Measurements from ENCODE around the gene LSP1.
"Not testable (repeated sequence)": the region's sequence is repeated elsewhere in the genome, so short reads cannot be mapped to it uniquely, and the experiment has no call there.

Gene LSP1

DNA sequence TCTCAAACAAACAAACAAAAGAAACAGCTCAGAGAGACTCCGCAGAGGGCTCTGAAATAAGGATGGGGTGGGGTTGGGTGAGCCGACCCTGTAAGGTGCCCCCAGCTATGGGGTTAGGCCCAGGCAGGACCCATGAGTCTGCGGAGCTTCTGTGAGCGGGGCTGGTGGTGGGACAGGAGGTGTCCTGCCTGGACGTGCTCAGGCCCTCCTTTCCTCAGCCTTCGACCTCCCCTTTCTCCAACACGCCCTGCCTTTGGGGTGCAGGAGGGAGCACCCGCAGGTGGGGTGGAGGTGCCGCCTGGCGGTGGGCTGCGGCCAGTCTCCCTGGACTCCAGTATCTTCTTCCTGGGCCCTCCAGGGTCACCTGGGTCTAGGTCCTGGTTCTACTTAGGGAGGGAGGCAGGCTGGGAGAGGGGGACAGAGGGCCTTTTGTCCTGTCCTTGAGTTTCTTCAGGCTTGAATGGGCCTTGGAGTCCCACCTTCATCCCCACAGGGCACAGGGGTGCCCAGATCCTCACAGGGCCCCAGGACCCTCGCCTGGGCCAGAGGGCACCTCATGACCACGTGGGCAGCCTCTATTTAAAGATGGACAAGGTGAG lies 26.6 kb downstream of the LSP1 start:
- DNase-seq, result no peak

DNA sequence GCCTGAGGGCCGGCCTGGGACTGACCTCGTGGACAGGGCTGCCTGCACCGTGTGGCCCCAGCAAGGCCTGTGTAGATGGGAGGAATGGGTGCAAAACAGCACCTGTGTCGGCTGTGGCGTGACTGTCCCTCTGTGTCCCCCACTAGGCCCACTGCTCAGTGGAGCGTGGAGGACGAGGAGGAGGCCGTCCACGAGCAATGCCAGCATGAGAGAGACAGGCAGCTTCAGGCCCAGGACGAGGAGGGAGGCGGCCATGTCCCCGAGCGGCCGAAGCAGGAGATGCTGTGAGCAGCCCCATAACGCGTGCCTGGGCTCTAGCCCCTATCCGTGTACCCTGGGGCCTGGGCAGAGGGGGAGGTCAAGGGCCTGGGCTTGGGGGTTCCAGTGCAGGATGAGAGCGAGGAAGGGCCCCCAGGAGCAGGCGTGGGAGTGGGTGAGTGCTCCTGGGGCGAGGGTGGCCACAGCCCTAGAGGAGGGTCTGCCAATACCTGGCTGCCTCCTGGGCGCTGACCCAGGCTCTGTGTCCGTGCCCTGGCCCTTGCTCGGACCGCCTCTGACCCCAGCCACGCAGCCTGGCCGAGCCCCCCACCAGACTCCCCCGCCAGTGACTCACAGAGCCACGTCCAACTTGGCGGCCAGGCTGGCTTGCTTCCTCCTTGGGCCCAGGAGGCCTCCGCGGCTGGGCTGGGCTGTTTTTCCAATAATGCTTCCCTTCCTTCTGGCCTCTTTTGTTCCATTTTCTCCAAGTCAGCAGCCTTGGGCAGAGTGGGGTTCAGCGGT lies 27.2 kb downstream of the LSP1 start:
- DNase-seq, result no peak

DNA sequence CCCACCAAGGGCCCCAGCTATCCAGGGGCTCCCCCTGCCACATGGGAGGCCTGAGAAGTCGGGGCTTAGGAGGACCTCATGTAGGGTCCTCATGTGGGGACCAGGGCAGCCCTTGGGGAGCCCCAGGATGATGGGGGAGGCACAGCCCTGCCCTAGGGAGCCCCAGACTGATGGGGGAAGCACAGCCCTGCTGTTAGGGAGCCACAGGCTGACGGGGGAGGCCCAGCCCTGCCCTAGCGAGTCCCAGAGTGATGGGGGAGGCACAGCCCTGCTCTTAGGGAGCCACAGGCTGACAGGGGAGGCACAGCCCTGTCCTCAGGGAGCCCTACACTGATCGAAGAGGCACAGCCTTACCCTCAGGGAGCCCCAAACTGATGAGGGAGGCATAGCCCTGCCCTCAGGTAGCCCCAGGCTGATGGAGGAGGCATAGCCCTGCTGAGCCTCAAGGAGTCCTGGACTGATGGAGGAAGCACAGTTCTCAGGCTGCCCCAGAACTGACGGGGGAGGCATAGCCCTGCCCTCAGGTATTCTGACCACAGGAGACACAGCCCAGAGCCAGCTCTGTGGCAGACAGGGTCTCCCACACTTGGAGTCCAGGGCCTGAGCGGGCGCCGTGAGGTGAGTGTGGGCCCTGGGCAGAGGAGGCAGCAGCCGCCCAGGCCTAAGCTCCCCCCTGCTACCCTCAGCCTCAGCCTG lies 28.0 kb downstream of the LSP1 start:
- DNase-seq, result no peak

DNA sequence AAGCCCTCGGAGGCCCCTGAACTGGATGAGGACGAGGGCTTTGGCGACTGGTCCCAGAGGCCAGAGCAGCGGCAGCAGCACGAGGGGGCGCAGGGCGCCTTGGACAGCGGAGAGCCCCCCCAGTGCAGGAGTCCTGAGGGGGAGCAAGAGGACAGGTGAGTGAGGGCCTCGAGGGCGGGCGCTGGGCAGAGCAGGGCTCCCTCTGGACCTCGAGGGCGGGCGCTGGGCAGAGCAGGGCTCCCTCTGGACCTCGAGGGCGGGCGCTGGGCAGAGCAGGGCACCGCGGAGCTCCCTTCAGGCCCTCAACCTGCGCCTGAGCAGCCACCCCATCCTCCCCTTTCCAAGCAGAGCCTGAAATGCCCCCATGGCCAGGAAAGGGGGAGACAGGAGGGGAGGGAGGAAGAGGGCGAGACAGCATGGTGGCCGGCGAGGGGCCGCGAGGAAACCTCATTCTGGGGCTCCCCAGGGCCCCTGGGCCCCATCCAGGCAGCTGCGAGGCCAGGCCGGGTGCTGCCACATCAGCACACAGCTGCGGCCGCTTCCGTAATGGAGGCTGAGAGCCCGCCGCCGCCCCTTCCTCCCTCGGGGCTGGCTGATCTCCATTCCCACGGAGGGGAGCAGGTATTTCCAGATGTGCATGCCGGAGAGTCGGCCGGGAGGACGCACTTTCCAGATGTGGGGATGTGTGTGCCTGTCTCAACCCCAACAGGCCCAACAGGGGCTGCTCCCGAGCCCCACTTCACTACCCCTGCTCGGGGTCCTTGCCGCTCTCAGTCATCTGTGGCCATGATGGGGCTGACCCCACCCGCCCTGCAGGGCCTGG lies 28.8 kb downstream of the LSP1 start:
- no peak for DNase-seq

DNA sequence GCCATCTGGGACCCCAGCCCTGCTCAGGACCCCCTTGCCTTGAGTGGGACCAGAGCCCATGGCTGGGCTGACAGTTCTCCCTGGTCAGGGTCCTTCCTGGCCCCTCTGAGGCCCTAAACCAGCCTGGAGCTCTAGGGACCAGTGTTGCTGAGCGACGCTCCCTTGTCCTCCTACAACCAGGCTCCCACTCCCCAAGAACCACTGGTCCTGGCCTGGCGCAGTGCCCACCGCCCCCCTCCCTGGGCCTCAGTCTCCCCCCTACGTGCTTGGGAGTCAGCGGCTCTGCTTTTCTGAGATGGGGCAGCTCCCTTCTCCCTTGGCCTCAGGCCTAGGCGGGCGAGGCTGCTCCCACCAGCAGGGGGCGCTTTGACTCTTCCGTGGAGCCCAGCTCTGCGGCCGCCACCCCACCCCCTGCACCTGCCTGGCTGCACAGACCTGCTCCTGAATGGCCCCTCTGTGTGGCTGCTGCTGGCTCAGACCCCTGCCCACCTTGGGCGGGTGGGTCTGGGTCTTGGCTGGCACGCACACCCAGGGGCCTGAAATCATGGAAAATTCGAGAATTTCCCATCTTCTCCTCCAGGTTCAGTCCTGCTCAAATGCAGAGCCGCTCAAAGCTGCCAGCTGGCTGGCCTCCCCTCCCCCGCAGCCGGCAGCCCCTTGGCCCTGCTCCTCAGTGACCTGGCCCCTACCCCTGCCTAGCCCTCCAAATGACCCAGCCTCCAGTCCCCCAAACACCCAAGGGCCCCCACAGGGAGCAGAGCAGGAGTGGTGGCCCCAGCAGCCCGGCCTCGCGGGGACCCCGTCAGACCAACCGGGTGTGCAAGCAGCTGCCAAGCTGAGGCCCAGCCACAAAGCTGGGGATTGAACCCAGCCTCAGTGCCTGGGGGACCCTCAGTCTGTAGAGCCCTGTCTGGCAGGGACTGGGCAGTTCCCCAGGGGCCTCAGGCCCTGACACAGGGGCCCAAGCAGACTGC lies 29.7 kb downstream of the LSP1 start:
- DNase-seq, result peak; percentile 85

DNA sequence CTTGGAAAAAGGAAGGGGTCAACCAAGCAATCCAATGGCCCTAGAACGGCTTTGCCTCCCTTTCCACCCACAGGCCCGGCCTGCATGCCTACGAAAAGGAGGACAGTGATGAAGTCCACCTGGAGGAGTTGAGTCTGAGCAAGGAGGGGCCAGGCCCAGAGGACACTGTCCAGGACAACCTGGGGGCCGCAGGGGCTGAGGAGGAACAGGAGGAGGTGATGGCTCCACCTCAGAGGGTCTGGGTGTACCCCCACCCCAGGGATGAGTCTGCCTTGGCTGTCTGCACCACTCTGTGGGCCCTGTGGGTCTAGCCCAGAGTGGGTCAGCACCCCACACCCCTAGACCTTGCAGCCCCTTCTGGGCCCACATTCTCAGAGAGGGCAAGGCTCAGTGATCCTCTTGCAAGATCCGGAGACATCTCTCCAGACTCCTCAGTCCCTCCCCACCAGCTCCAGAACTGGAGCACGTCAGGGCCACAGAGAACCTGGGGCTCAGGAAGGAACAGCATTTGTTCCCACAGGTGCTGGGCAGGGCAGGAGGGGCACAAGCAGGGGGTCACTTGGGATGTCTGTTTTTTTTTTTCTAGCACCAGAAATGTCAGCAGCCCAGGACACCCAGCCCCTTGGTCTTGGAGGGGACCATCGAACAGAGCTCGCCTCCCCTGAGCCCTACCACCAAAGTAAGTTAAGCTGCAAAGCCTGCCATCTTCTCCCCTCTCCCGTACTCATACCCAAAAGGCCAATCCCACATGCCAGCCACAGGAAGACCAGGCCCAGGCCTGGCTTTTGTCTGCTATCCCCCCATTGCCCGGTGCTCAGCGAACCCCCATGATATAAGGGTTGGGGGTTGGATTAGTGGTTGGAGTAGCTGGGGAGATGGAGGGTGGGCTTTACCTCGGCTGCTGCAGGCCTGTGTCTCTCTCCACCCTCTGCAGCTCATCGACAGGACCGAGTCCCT lies 30.7 kb downstream of the LSP1 start:
- DNase-seq, result no peak

DNA sequence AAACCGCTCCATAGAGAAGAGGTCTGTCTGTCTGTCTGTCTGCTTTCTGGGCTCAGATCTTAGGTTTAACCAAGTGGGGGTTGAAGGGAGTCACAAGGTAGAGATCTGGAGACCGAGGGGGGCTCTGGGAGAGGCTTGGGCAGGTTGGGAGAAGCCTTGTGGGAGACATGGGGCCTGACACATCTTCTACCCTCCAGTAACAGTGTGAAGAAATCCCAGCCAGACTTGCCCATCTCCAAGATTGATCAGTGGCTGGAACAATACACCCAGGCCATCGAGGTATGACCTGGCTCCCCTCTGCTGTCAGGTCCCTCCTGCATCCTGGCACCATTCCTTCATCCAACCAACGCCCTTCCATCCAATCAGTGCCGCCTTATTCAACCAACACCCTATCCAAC lies 31.4 kb downstream of the LSP1 start:
- DNase-seq, result no peak

DNA sequence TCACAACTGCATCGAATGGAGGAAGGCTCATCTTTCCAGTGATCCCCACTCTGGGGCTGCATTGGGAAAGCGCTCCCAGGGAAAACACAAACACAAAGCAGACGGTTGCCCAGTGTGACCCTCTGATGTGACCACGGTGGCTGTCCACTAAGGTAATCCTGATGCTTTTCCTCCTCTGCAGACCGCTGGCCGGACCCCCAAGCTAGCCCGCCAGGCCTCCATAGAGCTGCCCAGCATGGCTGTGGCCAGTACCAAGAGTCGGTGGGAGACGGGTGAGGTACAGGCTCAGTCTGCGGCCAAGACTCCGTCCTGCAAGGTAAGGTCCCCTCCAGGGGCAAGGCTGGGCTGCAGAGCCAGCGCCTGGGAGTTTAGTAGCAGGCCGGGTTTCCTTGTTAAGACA lies 33.7 kb downstream of the LSP1 start:
- not testable (repeated sequence) for DNase-seq

DNA sequence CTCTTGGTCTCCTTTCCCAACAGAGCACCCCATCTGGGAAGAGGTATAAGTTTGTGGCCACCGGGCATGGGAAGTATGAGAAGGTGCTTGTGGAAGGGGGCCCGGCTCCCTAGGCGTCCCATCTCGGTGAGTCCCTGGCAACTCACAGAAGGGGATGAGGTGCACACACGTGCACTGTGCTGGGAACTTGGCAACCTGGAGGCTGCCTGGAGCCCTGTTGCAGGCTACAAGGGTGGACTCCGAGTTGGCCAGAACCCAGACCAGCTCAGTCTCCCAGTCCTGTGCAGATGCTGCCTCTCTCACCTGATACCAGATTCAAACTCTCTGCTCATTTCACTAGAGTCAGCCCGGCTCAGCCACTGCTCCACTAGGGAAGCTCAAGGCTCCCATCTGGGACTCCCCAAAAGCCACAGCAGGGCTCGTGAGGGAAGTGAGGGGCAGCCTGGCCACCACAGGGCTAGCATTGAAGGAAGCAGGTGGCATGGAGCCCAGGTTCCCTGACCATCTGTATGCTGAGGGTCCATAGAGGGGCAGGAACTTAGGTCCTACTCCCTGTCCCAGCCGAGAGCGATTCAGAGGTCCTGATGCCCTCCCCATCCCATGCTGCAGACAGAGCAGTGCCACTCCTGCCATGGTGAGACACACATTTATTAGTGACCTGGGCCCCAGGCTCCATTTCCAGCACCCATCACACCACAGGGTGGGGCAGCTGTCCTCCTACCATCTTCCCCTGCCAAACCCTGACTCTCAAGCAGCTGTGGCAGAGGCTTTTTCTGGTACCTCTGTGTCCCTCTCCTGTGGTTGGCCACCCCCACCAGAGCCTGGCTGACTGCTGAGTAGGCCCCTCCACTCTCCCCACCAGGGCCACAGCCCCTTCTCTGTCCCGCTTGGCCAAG lies 34.8 kb downstream of the LSP1 start:
- DNase-seq, result no peak

DNA sequence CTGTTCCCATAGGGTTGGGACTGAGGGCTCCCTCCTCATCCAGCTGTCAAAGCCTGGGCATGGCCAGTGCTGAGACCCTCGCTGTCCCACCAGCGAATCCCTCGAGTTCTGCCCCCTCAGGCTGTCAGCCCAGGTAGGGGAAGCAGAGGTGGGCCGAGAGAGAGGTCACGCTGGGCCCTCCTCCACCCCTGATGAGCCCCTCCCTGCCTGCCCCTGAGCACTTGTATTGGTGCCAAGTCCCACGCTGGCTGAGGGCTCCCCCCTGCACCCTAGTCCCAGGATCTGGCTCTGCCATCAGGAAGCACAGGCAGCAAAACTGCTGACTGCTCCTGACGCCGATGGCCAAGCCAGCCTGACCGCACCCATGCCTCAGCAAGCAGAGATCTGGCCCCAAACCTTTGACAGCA lies 35.5 kb downstream of the LSP1 start:
- no peak for DNase-seq

DNA sequence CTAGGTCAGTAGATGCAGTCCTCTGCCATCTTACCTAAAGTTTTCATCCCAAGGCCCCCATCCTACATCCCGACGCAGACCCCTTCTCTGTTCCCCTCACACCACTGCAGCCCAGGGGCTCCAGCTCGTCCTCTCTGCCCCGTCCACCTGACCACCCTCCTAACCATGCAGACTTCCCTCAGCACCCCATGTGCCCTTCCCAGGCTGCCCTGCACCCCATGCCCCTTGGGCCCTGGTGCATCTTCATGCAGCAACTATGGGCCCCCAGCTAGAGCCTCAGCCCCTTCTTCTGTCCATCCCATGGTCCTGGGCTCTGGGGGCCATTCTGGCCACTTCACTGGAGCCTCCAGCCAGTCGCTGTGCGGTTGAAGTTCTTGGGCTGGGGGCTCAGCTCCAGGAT lies 35.9 kb downstream of the LSP1 start:
- no peak for DNase-seq

DNA sequence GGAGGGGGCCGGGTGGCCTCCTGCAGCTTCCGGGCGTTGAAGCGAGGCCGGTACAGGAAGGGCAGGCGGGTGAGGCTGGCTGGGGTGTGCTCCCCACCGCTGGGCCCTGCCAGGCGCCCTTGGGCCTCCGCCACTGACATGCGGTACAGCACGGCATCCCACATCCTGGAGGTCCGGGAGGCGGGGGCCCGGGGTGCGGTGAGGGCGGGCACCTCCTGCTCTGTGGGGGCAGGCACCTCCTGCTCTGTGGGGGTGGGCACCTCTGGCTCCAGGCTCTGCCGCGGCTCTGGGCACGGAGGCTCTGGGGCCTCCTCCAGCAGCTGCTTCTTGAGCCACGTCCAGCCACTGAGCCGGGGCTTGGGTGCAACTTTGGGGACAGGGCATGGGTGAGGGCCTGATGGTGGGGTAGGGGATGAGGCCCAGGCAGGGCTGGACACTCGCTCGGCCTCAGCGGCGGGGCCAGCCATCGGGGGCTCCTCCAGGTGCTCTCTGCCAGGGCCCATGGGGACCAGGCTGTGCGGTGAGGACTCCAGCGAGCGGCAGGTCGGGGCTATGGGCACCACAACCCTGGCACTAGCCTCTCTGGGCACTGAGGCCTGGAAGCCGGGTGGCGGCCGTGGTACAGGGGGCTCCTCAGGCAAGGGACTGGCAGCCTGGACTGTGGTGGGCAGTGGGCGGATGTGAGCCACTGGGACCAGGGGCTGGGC lies 36.5 kb downstream of the LSP1 start:
- peak; percentile 89 for DNase-seq

DNA sequence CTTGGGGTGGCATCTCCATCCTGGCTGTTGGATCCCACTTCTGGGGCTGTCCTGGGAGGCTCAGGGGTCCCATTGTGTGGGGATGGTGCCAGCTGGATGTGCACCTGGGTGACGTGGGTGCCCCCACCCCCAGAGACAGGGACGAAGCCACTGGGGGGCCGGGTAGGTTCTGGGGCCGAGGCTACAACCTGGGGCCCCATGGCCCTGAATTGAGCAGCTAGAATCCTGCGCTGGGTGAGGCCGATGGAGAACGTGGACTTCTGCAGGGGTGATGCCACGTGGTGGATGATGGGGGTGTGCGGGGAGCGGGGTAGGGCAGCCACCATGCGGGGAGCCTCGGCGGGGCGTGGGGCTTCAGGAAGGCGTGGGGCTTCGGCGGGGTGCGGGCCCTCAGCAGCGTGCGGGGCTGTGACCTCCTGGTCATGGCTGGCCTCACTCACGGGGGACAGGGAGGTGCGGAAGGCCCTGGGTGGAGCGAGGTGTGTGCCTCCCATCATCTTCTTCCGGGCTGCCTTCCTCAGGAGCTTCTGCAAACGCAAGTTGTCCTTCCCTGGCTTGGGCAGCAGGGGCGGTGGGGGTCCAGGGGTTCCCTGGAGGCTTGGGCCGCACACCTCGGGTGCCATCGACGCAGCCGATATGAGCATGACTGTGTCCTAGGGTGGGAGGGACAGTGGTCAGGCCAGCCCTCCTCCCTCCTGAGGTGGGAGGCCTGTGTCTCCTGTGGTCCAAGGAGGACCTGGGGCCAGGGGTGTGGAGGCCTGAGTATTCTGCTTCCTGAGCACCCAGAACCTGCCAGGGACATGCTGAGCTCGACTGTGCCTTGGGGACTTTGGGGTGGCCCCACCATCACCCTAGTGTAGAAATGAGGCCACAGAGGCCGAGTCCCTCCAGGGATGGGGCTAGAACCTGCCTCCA lies 37.3 kb downstream of the LSP1 start:
- DNase-seq, result peak; percentile 31

DNA sequence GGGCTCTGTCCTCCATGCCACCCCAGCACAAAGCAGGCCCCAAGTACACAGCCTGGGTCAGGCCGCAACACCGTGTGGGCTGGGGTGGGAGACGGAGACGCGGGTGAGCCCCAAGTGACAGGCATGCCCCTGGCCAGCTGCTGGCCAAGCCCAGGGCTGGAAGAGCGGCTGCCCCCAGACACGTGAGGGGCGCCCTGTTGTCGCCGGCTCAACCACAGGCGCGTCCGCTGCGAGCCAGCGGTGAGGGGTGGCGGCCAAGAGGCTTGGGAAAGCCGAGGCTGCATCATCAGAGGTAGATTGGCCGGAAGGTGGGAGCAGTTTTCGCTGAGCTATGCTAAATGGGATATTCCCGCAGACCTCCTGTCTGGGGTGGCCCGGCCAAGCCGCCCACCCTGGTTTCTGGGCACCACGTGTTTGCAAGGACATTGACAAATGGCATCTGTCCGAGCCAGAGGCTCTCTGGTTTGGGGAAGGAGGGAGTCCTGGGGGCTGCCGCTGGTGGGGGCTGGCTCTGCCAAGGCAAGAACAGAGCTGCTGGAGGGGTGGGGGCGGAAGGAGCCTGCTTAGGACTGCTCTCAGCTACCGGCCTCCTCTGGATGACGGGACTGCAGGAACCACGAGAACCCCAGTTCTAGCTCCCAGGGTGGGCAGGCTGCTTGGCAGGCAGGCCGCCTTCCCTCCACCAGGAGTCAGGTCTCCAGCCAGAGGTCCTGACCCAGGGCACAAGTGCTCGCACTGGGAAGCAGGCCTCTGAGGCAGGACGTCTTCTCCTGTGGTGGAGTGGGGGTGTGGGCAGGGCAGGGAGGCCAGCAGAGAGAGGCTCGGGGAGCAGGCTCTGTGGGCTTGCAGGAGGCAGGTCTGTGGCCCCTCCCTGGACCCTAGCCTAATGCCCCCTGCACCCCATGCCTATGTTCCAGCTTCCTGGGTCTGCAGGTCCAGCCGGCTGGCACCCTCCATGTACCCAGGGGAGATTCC lies 38.3 kb downstream of the LSP1 start:
- DNase-seq, result no peak

DNA sequence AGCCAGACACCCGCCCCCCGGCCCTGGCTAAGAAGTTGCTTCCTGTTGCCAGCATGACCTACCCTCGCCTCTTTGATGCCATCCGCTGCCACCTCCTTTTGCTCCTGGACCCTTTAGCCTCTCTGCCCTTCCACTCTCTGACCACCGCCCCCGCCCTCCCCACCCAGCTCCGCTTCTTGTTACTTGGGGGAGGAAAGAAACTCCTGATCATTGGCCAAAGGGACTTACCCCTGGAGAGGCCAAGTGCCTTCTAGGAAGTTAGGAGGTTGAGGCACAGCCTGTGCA lies 38.9 kb downstream of the LSP1 start, which contains the start of gene PRR33:
TSS of gene PRR33 (minus strand) at position 65 of the 285 bp plus-strand sequence. CDS start 1,311 bp downstream, outside the sequence.
- DNase-seq, result no peak

DNA sequence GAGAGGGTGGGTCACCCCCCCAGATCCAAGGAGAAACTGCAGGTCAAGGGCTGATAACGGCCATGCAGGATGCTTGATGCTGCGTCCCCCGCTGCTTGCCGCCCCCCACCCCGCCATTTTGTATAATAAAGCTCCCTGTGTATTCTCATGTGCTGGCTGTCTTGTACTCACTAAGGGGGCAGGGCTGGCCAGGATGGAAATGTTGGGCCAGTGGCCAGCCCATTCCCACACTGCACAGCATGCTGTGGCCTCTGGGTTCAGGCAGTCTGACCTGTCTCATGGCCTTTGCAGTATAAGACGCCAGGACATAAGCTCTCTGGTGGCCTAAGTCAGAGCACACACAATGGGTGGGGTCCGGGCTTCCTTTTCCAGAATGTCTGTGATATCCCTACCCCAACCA lies 39.2 kb downstream of the LSP1 start:
- DNase-seq, result no peak

DNA sequence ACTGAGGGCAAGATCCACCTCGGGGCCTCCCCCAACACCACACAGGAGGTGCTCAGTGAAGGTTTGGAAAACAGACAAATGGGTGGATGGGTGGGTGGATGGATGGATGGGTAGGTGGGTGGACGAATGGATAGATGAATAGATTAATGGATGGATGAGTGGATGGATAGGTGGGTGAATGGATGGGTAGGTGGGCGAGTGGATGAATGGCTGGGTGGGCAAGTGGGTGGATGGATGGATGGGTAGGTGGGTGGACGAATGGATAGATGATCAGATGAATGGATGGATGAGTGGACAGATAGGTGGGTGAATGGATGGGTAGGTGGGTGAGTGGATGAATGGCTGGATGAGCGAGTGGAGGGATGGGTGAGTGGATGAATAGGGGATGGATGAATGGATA lies 39.7 kb downstream of the LSP1 start:
- DNase-seq, result no peak

Measured in activated CD4-positive, alpha-beta T cell treated with anti-CD3 and anti-CD28 coated beads, Interleukin-10, Interleukin-2, amounts not matched to agents 100 ng/mL and 50 ng/mL, durations not matched to agents 16 hours and 8 hours (primary cell).